HG02840 (cell line): ENCODE results near the gene HACE1.
"Not testable (repeated sequence)": the region's sequence is repeated elsewhere in the genome, so short reads cannot be mapped to it uniquely, and the experiment has no call there.

Experiments
- ATAC-seq: cut with Tn5 transposase; IDR thresholded peaks from one replicate; pipeline ENCODE4 v1.9.1; 2021; ENCODE audit warnings: mild to moderate bottlenecking, moderate library complexity, moderate number of reproducible peaks; ENCODE audit not compliant: unreplicated experiment, low FRiP score

HACE1 gene

GRCh38 chr6:104753251-104753650 lies 106.5 kb downstream of the HACE1 start:
- no peak for ATAC-seq

- ATAC-seq, result no peak
Observed at GRCh38 chr6:104750449-104750848, 109.3 kb downstream of the HACE1 start.

GRCh38 chr6:104739124-104739523 lies 120.6 kb downstream of the HACE1 start:
- ATAC-seq, result not testable (repeated sequence)

- not testable (repeated sequence) for ATAC-seq
Observed at GRCh38 chr6:104737567-104737966, 122.2 kb downstream of the HACE1 start.

GRCh38 chr6:104736545-104736944 lies 123.2 kb downstream of the HACE1 start:
- no peak for ATAC-seq

GRCh38 chr6:104730450-104730849 lies 129.3 kb downstream of the HACE1 start:
- ATAC-seq, result no peak

- no peak for ATAC-seq
Observed at GRCh38 chr6:104729433-104729832, 130.3 kb downstream of the HACE1 start.

GRCh38 chr6:104728448-104728847 lies 131.3 kb downstream of the HACE1 start:
- no peak for ATAC-seq

GRCh38 chr6:104718672-104719071 lies 141.0 kb downstream of the HACE1 start:
- no peak for ATAC-seq

- no peak for ATAC-seq
Observed at GRCh38 chr6:104716858-104717257, 142.9 kb downstream of the HACE1 start.

GRCh38 chr6:104714796-104715195 lies 144.9 kb downstream of the HACE1 start:
- no peak for ATAC-seq

GRCh38 chr6:104713982-104714381 lies 145.7 kb downstream of the HACE1 start:
- ATAC-seq, result no peak

- no peak for ATAC-seq
Observed at GRCh38 chr6:104711371-104711770, 148.3 kb downstream of the HACE1 start.

- ATAC-seq, result no peak
Observed at GRCh38 chr6:104710543-104711335, 149.0 kb downstream of the HACE1 start.

GRCh38 chr6:104705916-104706442 lies 153.7 kb downstream of the HACE1 start:
- no peak for ATAC-seq

GRCh38 chr6:104705095-104705707 lies 154.5 kb downstream of the HACE1 start:
- ATAC-seq, result no peak

- ATAC-seq, result no peak
Observed at GRCh38 chr6:104704191-104704590, 155.5 kb downstream of the HACE1 start.

GRCh38 chr6:104702126-104702841 lies 157.4 kb downstream of the HACE1 start:
- ATAC-seq, result no peak

GRCh38 chr6:104700371-104701185 lies 159.1 kb downstream of the HACE1 start:
- ATAC-seq, result no peak

GRCh38 chr6:104699593-104700329 lies 160.0 kb downstream of the HACE1 start:
- no peak for ATAC-seq
